ENCODE data around the gene PLEKHA1. TPM values are rescaled to one million over a fixed set of nuclear protein-coding genes. Genes with fewer than 3 reads are reported as not detected.

The PLEKHA1 gene
- total RNA-seq, 1 donor from 2014 or later = 64.5 TPM

- peaks cover 91% of the 10 kb centered on the region for H3K4me1 Mint-ChIP-seq (ENCODE audit: low read depth)
- no peak for TF ChIP-seq CTCF (IDR thresholded peaks at IDR 0.05)
- peak overlapping the region; percentile 99 for H3K27ac Mint-ChIP-seq (ENCODE audit: unreplicated experiment)
- DNase-seq (ENCODE audit: low spot score) = no peak
- H3K27me3 Mint-ChIP-seq (ENCODE audit: low read depth) = no peaks in the 10 kb centered on the region
- peaks cover 6% of the 10 kb centered on the region for H3K36me3 Mint-ChIP-seq (ENCODE audit: low read depth)
- H3K9me3 Mint-ChIP-seq (ENCODE audit: low read depth) = no peaks in the 10 kb centered on the region
- peak overlapping the region; percentile 57 for H3K4me3 Mint-ChIP-seq (ENCODE audit: unreplicated experiment)
Observed at GRCh38 chr10:122475100-122475499, 100.6 kb downstream of the PLEKHA1 start.

GRCh38 chr10:122475591-122476332, 101.3 kb downstream of the PLEKHA1 start:
- Mint-ChIP-seq H3K36me3 (ENCODE audit: low read depth) (peaks cover 6% of the 10 kb centered on the region), H3K9me3 (ENCODE audit: low read depth) (no peaks in the 10 kb centered on the region), H3K27ac (ENCODE audit: unreplicated experiment) (peak overlapping the region; percentile 99), H3K4me1 (ENCODE audit: low read depth) (peaks cover 86% of the 10 kb centered on the region), H3K27me3 (ENCODE audit: low read depth) (no peaks in the 10 kb centered on the region), H3K4me3 (ENCODE audit: unreplicated experiment) (peak overlapping the region; percentile 57)
- TF ChIP-seq CTCF (IDR thresholded peaks at IDR 0.05) = no peak
- DNase-seq (ENCODE audit: low spot score) = no peak

GRCh38 chr10:122476333-122476695, 101.8 kb downstream of the PLEKHA1 start:
- TF ChIP-seq CTCF (IDR thresholded peaks at IDR 0.05) = no peak
- H3K27ac Mint-ChIP-seq (ENCODE audit: unreplicated experiment) = peak overlapping the region; percentile 99
- DNase-seq (ENCODE audit: low spot score) = no peak
- H3K4me1 Mint-ChIP-seq (ENCODE audit: low read depth) = peaks cover 84% of the 10 kb centered on the region
- peaks cover 8% of the 10 kb centered on the region for H3K36me3 Mint-ChIP-seq (ENCODE audit: low read depth)
- no peaks in the 10 kb centered on the region for H3K9me3 Mint-ChIP-seq (ENCODE audit: low read depth)
- peak overlapping the region; percentile 15 for H3K4me3 Mint-ChIP-seq (ENCODE audit: unreplicated experiment)
- no peaks in the 10 kb centered on the region for H3K27me3 Mint-ChIP-seq (ENCODE audit: low read depth)

- H3K36me3 Mint-ChIP-seq (ENCODE audit: low read depth) = peaks cover 15% of the 10 kb centered on the region
- H3K4me3 Mint-ChIP-seq (ENCODE audit: unreplicated experiment) = no peak overlapping the region
- H3K9me3 Mint-ChIP-seq (ENCODE audit: low read depth) = peaks cover 2% of the 10 kb centered on the region
- peak overlapping the region; percentile 61 for H3K27ac Mint-ChIP-seq (ENCODE audit: unreplicated experiment)
- H3K27me3 Mint-ChIP-seq (ENCODE audit: low read depth) = no peaks in the 10 kb centered on the region
- TF ChIP-seq CTCF (IDR thresholded peaks at IDR 0.05) = no peak
- peaks cover 85% of the 10 kb centered on the region for H3K4me1 Mint-ChIP-seq (ENCODE audit: low read depth)
- no peak for DNase-seq (ENCODE audit: low spot score)
Observed at GRCh38 chr10:122477436-122477835, 102.9 kb downstream of the PLEKHA1 start.

GRCh38 chr10:122478971-122479370, 104.5 kb downstream of the PLEKHA1 start:
- Mint-ChIP-seq H3K27me3 (ENCODE audit: low read depth) (no peaks in the 10 kb centered on the region), H3K36me3 (ENCODE audit: low read depth) (peaks cover 16% of the 10 kb centered on the region), H3K27ac (ENCODE audit: unreplicated experiment) (no peak overlapping the region), H3K9me3 (ENCODE audit: low read depth) (peaks cover 2% of the 10 kb centered on the region), H3K4me1 (ENCODE audit: low read depth) (peaks cover 75% of the 10 kb centered on the region), H3K4me3 (ENCODE audit: unreplicated experiment) (no peak overlapping the region)
- DNase-seq (ENCODE audit: low spot score) = no peak
- TF ChIP-seq CTCF (IDR thresholded peaks at IDR 0.05) = no peak
